Measurements from ENCODE around the gene MFSD11.
"Not testable (repeated sequence)": the region's sequence is repeated elsewhere in the genome, so short reads cannot be mapped to it uniquely, and the experiment has no call there.

Gene MFSD11

DNA sequence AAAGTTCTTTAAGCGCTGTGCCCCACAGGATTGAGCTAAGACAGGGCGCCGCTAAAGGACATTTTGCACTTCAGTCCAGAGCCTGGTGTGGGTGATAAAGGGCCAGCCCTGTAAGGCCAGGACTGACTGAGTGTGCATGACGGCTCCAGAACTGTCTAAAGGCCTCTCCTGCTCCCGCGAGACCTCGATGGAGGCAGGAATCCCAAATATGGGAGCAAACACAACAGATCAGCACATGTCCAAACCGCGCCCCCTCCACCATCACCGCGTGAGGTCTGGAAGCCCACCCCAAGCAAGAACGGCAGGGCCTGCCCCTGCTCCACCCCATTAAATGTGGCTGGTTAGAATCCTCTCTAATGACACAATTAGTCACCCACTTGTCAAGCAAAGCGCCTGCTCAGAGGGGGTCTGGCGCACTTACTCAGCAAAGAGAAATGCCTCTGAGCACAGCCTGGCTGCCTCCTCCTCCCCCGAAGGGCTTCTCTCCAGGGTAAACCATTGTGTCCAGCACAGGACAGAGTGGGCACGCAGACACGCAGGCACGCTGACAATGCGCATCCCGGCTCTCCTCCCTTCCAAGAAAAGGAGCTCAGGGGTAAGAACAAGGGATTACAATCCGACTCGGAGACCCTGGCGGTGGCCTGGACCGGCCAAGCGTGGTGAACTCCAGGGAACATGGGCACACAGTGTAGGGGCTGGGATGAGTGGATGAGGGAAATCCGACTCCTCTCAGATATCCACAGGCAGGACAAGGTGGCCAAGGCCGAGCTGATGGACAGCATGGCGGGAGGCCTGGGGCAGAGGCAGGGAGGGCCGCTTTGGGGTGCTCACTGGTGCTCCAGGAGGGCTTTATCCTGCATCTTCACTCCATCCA is 28.6 kb upstream of the MFSD11 start:
- peak; percentile 95 for DNase-seq (ENCODE audit: low read depth)

DNA sequence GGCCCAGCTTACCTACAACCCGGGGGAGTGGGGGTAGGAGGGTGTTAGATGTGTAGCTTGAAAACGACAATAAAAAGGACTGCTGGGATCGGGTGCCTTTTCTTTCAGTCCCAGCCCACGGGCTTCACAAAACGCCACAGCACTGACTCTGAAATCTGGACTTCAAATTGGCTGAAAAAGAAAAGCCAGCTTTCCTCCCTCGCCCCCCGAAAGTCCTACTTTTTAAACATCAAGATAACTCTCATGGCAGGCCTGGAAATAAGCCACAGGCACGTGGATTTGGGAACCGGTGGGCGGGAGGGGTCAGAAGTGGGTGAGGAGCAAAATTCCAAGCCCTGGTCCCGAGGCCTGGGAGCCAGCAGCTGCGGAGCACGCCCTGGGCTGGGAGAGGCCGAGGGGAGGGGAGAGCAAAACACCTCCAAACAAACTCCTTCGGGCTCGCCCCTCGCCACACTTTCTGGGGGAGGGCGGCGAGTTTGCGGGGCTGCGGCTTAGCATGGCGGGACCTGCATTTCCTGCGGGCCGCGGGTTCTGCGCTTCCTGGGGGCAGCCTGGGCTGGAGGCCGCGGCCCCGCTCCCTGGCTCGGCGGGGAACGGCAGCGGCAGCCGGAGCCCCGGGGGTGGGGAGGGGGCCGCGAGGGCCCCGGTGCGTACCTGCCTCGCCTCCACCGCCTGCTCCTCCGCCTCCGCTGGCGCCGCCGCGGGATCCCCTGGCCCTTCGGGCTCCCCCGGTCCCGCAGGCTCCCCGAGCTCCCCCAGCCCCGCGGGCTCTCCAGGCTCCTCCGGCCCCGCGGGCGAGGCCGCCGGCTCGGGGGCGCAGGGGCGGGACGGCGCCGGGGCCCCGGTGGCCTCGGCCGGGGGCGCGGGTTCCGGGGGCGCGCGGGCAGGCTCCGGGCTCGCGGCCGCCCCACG is 27.7 kb upstream of the MFSD11 start:
- not testable (repeated sequence) for DNase-seq (ENCODE audit: low read depth)

DNA sequence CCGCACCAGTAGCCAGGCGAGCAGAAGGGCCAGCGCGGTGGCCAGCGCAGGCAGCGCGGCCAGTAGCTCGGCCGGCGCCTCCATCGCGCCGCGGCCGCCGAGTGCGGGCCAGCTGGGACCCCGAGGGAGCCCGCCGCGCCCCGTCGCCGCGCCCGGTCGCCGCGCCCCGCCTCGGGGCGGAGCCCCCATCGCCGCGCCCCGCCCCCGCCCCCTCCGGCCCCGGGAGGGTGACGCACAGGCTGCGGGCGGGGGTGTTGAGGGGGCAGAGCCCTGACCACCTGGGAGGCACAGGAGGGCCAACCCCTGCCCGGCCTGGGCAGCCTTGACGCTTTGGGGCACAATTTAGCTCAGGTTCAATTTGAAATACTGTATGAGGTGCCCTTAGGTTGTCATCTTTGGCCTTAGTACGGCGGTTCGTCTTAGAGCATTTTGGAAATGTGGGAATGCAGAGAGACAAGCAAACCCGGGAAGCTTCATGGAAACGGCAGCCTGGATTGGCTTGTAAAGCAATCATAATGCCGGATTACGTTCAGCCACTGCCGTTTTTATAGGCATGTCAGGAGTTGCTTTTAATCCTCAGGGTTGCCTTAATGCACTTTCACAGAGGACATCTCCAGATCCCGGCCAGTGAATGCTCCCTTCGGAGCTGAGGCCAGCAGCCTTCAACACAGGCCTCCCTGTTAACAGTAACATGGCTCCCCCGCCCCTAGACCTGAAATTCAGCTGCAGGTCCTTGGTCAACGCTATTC is 26.9 kb upstream of the MFSD11 start, which contains the start of gene MXRA7:
MXRA7 (minus strand) TSS at position 103 of the 749 bp plus-strand sequence; CDS start at position 84, 19 bp downstream.
- DNase-seq (ENCODE audit: low read depth): no peak

DNA sequence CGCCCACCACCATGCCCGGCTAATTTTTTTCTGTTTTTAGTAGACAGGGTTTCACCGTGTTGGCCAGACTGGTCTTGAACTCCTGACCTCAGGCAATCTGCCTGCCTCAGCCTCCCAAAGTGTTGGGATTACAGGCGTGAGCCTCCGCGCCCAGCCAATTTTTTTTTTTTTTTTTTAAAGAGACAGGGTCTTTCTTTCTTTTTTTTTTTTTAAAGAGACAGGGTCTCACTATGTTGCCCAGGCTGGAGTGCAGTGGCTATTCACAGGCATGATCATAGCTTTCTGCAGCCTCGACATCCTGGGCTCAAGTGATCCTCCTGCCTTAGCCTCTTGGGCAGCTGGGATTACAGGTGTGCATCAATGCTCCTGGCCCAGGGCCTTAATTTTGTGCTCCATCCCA is 25.6 kb upstream of the MFSD11 start:
- not testable (repeated sequence) for DNase-seq (ENCODE audit: low read depth)

DNA sequence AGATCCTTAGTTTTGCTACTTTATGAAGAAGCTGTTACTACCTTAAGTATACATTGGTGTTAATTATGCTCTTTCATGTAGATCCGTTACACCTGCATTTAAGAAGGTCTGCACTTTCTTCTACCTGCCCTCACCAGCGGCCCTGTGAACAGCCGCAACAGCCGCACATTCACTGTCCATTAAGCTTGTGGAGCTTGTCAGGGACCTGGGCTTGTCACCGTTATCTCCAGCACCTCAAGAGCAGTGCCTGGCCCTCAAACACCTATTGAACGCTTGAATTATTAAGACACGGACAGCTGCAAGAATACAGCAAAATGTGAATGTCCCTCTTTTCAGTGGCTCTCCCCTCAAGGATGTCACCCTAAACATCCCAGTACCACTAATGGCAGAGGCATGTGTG is 24.2 kb upstream of the MFSD11 start:
- DNase-seq (ENCODE audit: low read depth): no peak

DNA sequence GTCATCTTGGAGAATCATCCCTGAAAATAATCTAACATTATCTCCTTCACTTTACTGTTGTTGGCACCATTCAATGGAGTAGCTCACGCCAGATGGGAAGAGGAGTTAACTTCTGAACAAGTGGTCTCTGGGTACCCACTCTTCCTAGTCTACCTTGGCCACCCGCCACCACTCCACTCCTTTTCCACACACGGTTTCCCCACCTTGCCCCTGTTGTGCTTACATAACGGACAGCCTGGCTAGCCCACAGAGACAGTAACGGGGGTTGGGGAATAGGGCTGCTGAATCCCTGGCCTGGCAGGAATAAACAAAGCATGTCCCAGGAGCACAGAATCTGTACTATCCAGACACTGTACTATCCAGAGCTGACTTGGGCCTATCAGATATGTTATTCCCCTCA is 23.6 kb upstream of the MFSD11 start:
- DNase-seq (ENCODE audit: low read depth): no peak

DNA sequence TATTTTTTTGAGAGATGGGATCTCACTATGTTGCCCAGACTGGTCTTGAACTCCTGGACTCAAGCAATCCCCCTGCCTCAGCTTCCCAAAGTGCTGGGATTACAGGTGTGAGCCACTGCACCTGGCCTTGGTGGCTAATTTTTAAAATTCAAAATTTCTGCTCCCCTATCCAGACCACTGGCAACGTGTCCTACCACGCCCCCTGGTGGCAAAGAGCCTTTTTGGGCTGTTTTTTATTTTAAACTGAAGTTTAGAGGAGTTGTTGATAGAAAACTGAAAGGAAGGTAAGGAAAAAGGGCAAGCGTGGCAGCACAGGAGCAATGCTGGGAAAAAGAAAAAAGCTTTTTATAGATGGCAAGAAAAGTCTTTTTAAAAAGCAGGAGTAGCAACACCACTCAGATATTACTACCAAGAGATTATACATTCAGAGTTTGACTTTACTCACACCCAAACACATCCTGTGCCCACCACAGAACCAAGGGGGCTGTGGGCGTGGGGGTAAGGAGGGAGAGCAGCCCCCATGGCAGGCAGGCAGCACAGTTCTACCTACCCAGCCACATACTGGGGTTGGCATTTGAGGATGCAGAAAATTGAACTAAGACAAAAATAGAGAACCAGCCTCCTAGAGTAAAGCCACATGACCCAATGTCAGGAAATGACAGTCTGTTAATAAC is 23.0 kb upstream of the MFSD11 start:
- no peak for DNase-seq (ENCODE audit: low read depth)

DNA sequence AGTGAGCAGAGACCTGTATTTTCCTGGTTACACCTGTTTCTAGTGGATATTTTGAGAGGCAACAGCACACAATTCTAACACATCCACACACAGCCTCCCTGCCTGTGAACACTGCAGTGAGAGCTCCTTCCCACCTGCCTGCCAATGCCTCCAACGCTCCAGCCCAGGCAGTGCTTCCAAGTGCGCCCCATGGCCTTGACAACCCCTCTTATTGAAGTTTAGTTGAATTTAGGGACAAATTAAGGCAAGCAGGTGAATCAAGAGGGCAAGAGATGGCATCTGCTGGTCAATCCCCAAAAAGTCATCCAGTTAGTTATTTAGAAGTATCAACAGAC is 22.5 kb upstream of the MFSD11 start:
- DNase-seq (ENCODE audit: low read depth): no peak

DNA sequence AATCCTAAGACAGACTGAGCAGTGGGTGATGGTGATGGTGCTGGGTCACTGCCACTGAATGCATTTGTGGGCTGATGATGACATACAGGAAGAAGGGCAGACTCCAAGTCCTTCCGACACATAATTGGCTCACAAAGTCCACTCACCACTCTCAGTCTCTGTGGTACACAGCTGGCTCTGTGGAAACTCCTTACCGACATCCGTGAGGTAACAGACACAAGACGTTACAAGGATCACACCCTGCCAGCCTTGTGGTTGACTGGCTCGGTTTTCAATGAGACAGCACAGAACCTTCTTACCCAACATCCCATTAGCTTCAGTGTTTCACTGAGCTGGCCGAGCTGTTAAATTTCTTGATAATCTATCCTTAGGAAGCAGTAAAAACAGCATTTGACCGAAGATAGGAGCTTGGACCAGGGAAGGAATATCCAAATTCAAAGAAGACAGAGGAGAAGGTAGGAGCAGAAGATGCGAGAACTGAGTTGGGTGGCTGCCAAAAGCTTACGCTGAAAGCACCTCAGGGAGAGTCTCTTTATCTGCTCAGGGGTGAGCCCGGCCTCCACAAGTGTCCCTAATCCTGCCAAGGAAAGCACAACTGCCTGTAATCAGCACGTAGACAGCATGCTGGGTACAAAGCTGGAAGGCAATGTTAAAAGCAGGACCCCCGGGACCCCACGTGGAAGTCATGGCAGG is 21.6 kb upstream of the MFSD11 start:
- peak; percentile 100 for DNase-seq (ENCODE audit: low read depth)

DNA sequence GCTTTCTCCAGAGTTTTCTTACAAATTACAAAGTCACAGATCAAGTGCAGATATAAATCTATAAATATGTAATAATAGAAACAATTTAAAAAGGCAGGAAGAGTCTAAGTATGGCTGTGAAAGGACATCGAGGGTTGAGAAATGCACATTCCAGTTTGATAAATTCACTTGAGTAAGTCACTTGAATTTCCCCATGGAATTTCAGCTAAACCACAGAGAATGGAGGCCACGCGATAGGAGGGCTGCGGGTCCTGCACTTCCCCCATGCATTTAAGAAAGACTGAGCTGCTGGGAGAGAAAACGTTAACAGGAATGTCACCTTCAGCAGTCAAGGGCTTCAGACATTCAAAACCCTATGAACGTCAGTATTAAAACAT is 21.1 kb upstream of the MFSD11 start:
- peak; percentile 81 for DNase-seq (ENCODE audit: low read depth)

DNA sequence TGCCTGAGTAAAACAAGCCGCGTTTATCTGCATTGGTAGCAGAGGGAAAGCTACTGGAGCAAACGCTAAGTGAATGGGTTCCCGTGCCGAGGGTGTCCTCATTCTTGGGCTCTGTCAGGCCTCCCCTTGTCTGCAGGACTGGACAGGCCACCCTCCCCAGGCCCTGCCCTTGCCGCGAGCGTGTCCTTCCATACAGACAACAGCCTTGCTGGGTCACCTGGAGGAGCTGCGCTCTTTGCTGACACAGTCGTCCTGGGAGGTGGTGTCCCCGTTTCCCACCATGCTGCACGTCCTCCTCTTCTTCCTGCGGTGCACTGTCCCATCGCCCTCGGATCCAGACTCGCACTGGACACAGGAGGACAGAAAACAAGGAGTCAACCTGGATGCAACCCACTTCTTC is 19.4 kb upstream of the MFSD11 start:
- DNase-seq (ENCODE audit: low read depth): no peak

DNA sequence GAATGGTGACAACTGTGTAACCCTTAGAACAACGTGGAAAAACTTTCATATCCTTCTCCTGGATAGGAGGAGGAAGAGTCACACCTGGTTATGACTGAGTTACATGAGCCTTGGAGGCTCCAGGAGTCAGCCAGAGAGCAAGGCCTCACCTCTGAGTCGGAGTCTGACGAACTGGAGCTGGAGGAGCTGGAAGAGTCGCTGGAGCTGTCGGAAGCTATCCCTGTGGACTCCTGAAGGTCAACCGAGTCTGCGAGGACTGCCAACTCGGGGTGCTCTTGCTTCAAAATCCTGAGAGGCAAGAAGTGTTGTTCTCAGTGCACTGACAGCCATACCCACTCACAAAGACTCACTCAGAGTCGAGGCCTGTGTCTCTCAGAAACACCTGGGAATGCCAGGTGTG is 17.7 kb upstream of the MFSD11 start:
- no peak for DNase-seq (ENCODE audit: low read depth)

DNA sequence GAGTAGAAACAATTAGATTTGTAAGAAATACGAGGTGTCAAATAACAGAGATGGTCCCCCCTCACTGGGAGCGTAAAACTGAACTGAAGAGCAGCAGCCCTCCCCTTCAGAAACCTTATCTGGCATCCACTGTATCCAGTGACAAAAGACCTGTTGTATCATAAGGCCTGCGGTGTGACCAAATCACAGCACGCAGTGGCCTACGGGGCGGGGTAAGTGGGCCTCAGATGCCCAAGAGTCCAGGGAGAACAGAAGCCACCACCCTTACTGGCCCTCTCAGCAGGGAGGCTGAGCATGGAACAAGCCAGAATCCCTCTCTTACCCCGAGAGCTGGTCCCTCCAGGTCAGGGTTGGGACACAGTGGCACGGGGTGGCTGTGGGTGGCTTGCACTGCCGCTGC is 17.0 kb upstream of the MFSD11 start:
- DNase-seq (ENCODE audit: low read depth): no peak

DNA sequence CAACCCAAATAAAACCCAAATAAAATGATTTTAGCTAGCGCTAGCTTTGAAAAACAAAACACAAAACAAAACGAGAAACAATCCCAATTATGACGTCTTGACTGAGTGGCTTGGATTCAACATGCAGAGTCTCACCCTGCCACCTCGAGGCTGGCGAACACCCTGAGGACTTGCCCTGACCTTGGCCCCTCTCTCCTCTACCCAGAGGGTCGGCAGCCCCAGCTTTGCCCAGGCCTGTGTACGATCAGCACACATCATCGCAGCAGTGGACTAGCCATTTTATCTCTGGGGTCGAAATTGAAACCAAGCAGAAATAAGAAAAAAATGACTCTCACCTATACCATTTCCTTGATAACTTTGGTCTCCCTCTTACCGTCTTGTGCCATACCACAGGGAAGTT is 16.5 kb upstream of the MFSD11 start:
- no peak for DNase-seq (ENCODE audit: low read depth)

DNA sequence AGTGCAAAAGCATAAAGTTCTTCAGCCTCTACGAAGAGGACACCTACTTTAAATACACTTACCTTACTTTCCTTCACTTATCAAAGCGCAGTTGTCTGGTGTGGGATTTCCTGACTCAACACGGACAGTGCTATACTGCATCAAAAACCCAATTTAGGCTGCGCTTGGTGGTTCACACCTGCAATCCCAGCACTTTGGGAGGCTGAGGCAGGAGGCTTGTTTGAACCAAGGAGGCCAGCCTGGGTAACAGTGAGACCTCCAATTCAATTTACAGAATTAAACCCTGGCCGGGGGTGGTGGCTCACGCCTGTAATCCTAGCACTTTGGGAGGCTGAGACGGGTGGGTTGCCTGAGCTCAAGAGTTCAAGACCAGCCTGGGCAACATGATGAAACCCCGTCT is 15.6 kb upstream of the MFSD11 start:
- DNase-seq (ENCODE audit: low read depth): no peak

DNA sequence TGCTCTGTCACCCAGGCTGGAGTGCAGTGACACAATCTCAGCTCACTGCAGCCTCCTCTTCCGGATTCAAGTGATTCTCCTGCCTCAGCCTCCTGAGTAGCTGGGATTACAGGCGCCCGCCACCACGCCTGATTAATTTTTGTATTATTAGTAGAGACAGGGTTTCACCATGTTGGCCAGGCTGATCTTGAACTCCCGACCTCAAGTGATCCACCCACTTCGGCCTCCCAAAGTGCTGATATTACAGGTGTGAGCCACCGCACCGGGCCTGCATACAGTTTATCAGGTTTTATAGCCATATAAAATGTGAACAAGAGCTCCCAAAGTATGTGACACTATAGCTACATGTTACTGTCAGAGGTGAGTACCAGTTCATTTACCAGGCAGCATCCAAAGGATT is 14.9 kb upstream of the MFSD11 start:
- DNase-seq (ENCODE audit: low read depth): not testable (repeated sequence)

DNA sequence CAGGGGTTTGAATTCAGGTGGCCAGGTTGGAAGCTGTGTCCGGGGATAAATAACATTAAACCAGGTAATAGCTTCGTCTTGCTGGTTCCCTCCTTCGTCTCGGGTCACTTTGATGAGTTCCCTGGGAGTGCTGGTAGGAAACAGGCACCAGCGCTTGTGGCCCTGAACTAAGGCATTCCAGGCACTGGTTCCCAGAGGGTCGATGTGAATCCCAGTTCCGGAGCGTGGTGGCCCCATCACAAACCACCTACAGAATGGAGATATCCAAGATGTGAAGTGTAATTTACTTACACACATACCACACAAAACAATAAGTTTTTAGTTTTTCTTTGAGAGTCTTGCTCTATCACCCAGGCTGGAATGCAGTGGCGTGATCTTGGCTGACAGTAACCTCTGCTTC is 14.1 kb upstream of the MFSD11 start:
- DNase-seq (ENCODE audit: low read depth): no peak

DNA sequence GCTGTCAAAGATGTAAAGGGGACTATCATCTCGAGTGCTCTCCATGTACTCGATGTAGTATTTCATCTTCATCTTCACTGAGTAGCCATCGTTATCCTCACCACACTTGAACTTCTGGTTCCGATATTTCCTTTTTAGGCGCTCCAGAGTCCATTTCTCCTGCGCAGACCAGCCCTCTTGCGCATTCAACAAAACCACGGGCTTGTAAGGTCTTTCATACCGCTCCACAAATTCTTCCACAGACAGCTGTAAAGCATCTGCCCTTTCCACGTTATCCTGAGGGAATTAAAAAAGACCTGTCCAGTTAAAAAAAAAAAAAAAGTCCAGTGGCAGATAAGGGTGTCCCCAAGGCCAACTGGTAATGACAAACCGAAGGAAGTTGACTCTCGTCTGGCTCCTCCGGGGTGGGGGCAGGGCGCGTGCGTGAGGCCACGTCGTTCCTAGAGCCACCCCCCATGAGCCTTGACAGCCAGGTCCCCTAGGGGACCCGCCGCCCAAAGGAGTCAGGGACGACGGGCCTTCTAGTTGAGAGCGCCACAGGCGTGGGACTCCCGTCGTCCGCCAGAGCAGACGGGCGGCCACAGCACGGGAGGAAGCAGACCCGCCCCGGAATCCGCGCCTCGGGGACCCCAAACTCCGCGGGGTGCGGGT is 12.2 kb upstream of the MFSD11 start:
- DNase-seq (ENCODE audit: low read depth): no peak

DNA sequence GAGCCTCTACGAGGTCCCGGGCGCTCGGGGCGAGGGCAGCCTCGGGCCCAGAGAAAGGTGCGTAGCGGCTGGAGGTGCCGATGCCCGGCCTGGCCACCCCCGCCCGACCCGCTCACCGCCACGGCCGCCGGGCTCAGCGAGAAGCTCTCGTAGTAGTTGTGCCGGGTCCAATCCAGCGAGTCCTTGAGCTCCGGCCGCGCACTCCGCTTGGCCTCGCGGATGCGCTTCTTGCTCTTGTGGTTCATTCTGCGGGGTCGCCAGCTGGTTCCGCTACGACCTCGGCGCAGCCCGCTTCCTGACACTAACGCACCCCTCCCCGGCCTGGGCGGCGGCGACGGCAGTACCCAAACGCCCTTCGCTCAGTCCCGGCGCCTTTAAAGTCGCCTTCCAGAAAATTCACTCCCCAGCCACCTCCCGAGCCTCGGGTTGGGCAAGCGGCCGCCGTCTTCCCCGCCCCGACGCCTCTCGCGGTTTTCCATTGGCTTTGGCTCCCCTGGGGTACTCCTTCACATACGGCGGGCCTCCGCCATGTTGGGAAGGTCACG is 11.6 kb upstream of the MFSD11 start, which contains the start of gene JMJD6:
JMJD6 (minus strand) TSS at position 376 of the 545 bp plus-strand sequence; CDS start at position 245, 131 bp downstream.
- peak; percentile 78 for DNase-seq (ENCODE audit: low read depth)

Measured in GM04503 (cell line).